ENCODE measurements around the gene GNPAT.

Gene GNPAT

DNA sequence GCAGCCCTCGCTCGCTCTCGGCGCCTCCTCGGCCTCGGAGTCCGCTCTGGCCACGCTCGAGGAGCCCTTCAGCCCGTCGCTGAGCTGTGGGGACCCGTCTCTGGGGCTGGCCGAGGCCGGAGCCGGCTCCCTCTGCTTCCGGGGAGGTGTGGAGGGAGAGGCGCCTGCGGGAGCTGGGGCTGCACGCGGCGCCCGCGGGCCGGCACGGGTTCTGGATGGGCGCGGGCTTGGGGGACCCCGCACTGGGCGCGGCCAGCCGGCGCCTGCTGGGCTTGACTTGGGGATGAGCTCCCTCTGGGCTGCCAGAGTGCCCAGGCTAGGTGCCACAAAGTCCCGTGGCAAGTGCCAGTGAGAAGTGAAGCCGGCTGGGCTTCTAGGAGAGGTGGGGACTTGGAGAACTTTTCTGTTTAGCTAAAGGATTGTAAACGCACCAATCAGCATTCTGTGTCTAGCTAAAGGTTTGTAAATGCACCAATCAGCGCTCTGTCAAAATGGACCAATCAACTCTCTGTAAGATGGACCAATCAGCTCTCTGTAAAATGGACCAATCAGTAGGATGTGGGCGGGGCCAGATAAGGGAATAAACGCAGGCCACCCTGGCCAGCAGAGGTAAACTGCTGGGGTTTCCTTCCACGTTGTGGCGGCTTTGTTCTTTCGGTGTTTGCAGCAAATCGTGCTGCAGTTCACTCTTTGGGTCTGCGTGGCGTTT lies 76.4 kb downstream of the GNPAT start:
- no peak for DNase-seq (ENCODE audit: low read depth in 2 of 2)

DNA sequence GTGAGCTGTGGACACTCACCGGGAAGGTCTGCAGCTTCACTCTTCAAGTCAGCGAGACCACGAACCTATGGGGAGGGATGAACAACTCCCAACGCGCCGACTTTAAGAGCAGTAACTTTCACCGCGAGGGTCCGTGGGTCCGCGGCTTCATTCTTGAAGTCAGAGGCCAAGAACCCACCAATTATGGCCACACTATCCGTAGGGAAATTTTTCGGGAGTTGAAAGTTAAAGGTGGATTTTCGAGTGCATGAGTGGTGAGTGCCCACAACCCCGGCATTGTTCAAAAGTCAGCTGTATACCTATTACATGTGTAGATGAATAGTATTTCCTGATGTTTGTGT lies 77.0 kb downstream of the GNPAT start:
- no peak for DNase-seq (ENCODE audit: low read depth in 2 of 2)

DNA sequence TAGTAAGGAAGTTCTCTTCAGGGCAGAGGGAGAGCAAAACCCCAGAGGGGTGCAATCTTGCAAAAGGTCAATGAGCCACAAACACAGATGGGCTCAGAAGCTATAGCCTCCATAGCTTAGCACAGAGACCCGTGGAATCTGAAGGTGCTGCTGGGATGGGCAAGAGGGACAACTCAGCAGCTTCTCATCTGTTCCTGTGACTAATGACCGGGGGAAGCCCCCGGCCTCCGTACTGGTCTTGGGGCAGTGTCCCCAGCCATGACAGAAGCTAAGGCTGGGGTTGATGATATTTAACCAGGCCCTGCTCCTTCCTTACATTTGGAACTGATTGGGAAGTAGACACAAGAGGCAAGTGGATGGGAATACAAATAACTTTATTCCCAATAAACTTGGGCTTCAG lies 77.6 kb downstream of the GNPAT start:
- no peak for DNase-seq (ENCODE audit: low read depth in 2 of 2)

DNA sequence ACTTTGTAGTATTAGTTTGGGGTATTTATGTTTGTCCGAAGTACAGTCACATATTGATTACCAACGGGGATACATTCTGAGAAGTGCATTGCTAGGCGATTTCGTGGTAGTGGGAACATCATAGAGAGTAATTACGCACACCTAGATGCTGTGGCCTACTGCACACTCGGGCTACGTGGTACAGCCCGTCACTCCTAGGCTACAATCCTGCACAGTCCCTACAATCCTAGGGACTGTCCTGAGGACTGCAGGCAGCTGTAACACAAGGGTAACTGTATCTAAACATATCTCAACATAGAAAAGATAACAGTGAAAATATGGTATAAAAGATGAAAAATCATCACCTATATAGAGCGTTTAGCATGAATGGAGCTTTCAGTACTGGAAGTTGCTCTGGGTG lies 78.1 kb downstream of the GNPAT start:
- no peak for DNase-seq (ENCODE audit: low read depth in 2 of 2)

DNA sequence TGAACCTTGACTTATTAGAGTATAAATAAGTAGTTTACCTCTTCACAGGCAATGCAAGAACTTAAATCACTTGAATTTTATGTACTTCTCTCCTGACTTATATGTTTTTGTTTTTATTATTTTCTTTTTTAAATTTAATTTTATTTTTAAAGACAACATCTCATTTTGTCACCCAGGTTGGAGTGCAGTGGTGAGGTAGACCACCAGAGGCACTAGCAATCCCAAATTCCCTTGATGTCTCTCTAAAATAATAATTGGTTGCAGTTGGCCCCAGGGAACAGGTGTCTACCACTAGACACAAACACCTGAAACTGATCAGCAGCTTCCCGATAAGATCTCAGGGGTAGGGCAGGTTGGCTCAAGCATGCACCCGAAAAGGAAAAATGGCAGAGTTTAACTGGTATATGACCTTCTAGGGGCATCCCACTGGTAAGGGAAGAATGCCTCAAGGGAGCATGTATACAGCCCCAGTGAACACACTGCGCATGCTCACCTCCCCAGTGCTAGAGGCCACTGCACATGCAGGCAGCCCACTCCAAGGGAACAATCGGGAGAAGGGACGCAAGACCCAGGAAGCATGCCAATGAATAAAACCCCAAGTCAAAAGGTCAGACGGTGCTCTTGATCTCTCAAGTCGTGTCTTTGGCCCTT lies 82.0 kb downstream of the GNPAT start:
- DNase-seq (ENCODE audit: low read depth in 2 of 2) = no peak

DNA sequence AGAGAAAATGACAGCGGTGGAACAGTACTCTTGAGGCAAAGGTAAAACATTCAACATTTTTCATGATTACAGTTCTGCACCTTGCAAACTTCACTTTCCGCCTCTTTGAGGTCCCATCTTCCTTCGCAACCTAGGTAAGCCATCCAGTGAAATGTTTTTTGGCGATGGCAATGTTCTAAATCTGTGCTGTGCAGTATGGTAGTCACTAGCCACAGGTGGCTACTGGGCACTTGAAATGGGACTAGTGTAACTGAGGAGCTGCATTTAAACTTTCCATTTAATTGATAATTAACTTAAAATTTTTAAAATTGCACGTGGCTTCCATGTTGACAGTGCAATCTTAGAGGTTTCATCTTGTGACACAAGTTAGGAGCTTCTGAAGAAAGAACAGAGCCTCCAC lies 83.6 kb downstream of the GNPAT start:
- no peak for DNase-seq (ENCODE audit: low read depth in 2 of 2)

DNA sequence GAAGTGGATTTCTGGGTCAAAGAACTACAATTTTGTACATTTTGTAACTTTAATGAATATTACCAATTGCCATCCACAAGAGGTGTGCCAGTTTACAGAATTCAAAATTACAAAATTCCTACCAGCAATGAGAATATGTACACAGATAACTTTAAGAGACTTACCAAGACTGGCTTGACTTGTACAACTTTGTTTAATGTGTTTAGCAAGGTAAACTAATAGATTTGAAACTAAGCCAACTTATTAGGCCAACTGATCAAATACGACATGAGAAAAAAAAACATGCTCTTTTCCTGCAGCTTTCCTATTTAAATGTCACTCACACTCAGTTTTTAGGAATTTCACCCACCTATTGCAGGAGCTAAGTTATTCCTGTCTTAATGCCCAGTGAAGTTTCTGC lies 85.2 kb downstream of the GNPAT start:
- no peak for DNase-seq (ENCODE audit: low read depth in 2 of 2)
